Vagina (tissue), 2 donors: ENCODE data around the gene FGF14. TPM values are rescaled to one million over a fixed set of nuclear protein-coding genes. Genes with fewer than 3 reads are reported as not detected.

Source experiments
- DNase-seq, 2 donors: peaks; one replicate each; pipeline ENCODE4 v3.0.0-alpha.2; 2017; ENCODE audit errors: extremely low spot score in 2 of 2
- H3K27ac ChIP-seq: fragments of 200-600 bp; sonication (generic); one replicate; pipeline ENCODE4 v1.5.1; 2019
- H3K27me3 ChIP-seq: fragments of 200-600 bp; sonication (generic); one replicate; pipeline ENCODE4 v1.5.1; 2019
- H3K36me3 ChIP-seq, 2 donors: fragments of 200-600 bp; sonication (generic); one replicate each; pipeline ENCODE4 v1.5.1; 2017 to 2019
- H3K4me1 ChIP-seq: fragments of 200-600 bp; sonication (generic); one replicate; pipeline ENCODE4 v1.5.1; 2019
- H3K4me3 ChIP-seq, 2 donors: fragments of 200-600 bp; sonication (generic); 1 replicate in 1 of 2; 2 replicates in 1 of 2; pipeline ENCODE4 v1.5.1; 2016 to 2019
- H3K9me3 ChIP-seq: fragments of 200-600 bp; sonication (generic); one replicate; pipeline ENCODE4 v1.5.1; 2019
- POLR2A ChIP-seq, 2 donors: fragments of 450-650 bp; IDR thresholded peaks; one replicate each; pipeline ENCODE4 v1.6.1; 2017; ENCODE audit warnings: antibody characterized with exemption in 2 of 2, mild to moderate bottlenecking in 2 of 2, moderate library complexity in 2 of 2
- POLR2AphosphoS5 ChIP-seq, 2 donors: sonication (generic); formaldehyde crosslinking; IDR thresholded peaks; one replicate each; pipeline ENCODE4 v1.9.0; 2017; ENCODE audit warnings: antibody characterized with exemption in 2 of 2, mild to moderate bottlenecking in 2 of 2, low read depth in 1 of 2; ENCODE audit not compliant: insufficient read depth in 1 of 2
- intact Hi-C: fragments of 100-400 bp; cut with DNase I; formaldehyde crosslinking; loops from one replicate; pipeline ENCODE4 v1.15.1; 2023
- total RNA-seq: library from RNA; depleted of rRNA; stranded (reverse); fragments of >200 nt; gene quantifications from one replicate; pipeline ENCODE4 v1.2.3, GENCODE V29; 2016
- TF ChIP-seq, protein P1 (sequence below), 3 experiments: fragments of 450-650 bp in 2 of 3; fragments of 200-600 bp in 1 of 3; sonication (generic) in 1 of 3; IDR thresholded peaks; one replicate each; pipeline ENCODE4 v1.5.1; 2017 to 2019; ENCODE audit warnings: antibody characterized with exemption in 3 of 3, mild to moderate bottlenecking in 2 of 3, moderate library complexity in 2 of 3

Gene FGF14
- total RNA-seq, 1 donor from 2014 or later, result 3.4 TPM

DNA sequence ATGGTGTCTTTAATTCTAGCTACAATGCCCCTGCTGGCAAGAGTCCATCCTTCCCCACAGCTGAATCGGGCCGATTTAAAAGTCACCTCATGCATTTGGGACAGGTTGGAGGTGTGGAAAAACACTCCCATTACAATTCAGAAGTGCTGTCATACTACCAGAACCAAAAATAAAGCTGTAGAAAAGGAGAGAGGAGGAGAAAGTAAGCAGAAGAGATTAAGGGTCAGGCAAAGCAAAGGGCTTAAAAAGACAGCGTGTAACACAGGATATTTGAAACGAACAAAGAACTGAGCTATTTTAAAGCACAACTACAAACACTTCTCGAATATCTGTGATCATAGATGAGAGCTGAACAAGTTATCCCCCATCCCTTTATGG lies 90.4 kb downstream of the FGF14 start:
- Histone ChIP-seq H3K9me3 (no peaks in the 10 kb centered on the region), H3K36me3 (no peaks in the 10 kb centered on the region), H3K4me1 (no peaks in the 10 kb centered on the region), H3K4me3 (no peak overlapping the region), H3K27me3 (no peaks in the 10 kb centered on the region), H3K27ac (no peak overlapping the region)
- intact Hi-C loops, result no loop called here
- no peak for DNase-seq
- TF ChIP-seq POLR2A (IDR thresholded peaks at IDR 0.05), result no peak
- no peak for TF ChIP-seq POLR2AphosphoS5 (IDR thresholded peaks at IDR 0.05; ENCODE audit: insufficient read depth in 1 of 2, low read depth in 1 of 2)

DNA sequence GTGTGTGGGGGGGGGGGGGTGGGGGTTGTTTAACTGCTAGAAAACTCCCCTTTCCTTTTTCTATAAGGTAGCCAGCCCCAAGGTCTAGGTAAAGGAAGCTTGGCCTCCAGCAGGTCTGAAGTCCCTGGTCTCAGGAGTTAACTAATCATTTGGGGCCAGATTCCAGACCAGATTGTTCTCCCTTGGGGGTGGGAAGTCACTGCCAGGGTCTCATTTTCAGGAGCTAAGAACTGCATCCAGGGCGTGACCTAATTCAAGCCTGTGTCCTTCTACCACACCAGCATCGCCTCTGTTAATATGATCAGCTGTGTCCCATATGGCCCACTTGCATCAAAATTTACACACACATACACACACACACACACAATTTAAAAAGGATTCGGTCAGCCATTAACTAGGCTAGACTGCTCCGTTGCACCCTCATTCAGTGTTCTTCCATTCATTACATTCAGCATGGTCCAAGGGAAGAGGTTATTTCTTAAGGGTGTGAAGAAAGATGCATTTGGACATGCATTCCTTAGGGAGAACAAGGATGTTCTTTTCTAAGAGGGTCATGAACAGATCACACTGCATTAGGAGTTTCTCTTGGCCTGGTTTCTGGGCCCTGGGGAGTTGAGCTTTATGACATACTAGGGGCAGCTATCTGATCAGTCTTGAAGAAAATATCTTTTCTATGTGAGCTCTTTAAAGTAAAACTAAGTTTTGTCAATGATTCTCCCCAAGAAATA lies 91.0 kb downstream of the FGF14 start:
- H3K27ac ChIP-seq, result no peak overlapping the region
- TF ChIP-seq, protein P1, sequence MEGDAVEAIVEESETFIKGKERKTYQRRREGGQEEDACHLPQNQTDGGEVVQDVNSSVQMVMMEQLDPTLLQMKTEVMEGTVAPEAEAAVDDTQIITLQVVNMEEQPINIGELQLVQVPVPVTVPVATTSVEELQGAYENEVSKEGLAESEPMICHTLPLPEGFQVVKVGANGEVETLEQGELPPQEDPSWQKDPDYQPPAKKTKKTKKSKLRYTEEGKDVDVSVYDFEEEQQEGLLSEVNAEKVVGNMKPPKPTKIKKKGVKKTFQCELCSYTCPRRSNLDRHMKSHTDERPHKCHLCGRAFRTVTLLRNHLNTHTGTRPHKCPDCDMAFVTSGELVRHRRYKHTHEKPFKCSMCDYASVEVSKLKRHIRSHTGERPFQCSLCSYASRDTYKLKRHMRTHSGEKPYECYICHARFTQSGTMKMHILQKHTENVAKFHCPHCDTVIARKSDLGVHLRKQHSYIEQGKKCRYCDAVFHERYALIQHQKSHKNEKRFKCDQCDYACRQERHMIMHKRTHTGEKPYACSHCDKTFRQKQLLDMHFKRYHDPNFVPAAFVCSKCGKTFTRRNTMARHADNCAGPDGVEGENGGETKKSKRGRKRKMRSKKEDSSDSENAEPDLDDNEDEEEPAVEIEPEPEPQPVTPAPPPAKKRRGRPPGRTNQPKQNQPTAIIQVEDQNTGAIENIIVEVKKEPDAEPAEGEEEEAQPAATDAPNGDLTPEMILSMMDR (IDR thresholded peaks at IDR 0.05), result no peak
- TF ChIP-seq POLR2AphosphoS5 (IDR thresholded peaks at IDR 0.05; ENCODE audit: insufficient read depth in 1 of 2, low read depth in 1 of 2) (no peak), POLR2A (IDR thresholded peaks at IDR 0.05) (no peak)
- no peaks in the 10 kb centered on the region for H3K9me3 ChIP-seq
- no peaks in the 10 kb centered on the region for H3K27me3 ChIP-seq
- intact Hi-C loops, result no loop called here
- no peak for DNase-seq
- no peaks in the 10 kb centered on the region for H3K4me1 ChIP-seq
- no peak overlapping the region for H3K4me3 ChIP-seq
- no peaks in the 10 kb centered on the region for H3K36me3 ChIP-seq

DNA sequence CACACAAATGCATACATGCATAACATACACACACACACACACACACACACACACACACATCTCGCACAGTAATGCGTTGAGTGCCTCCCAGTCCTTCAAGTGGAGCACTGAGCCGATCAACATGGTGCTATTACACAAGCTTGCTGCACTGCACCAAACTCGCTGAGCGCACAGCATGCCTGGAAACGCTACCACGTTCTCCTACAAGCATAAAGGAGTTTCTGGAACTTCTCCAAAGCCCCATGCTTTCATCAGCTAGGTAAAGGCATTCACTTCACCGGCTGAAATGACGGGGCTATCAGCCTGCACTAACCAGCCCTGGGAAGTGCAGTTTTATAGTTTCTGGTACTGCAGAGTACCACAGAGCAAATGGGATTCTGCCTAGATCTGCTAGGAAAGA lies 92.7 kb downstream of the FGF14 start:
- TF ChIP-seq, protein P1 (IDR thresholded peaks at IDR 0.05), result no peak
- no peak for TF ChIP-seq POLR2A (IDR thresholded peaks at IDR 0.05)
- no peak for TF ChIP-seq POLR2AphosphoS5 (IDR thresholded peaks at IDR 0.05; ENCODE audit: insufficient read depth in 1 of 2, low read depth in 1 of 2)
- Histone ChIP-seq H3K4me3 (no peak overlapping the region), H3K36me3 (no peaks in the 10 kb centered on the region), H3K27me3 (no peaks in the 10 kb centered on the region), H3K27ac (no peak overlapping the region), H3K9me3 (no peaks in the 10 kb centered on the region), H3K4me1 (no peaks in the 10 kb centered on the region)
- DNase-seq, result no peak
- intact Hi-C loops, result no loop called here

DNA sequence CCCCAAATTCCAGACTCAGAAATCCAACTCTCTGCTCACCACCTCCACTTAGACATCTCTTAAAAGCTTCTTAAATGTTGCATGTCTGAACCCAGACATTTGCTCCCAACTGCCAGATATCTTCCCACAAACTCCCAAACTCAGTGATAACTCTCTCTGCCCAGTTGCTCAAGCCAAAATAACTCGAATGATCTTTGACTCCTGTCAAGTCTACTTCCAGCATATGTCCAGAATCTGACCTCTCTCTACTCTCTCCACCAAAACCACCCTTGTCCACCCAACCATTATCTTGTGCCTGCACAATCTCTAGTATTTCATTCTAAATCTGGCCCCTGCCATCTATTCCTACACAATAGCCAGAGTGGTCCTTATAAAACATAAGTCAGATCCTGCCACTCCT lies 99.3 kb downstream of the FGF14 start:
- no peaks in the 10 kb centered on the region for H3K36me3 ChIP-seq
- H3K4me1 ChIP-seq, result no peaks in the 10 kb centered on the region
- intact Hi-C loops, result no loop called here
- no peaks in the 10 kb centered on the region for H3K27me3 ChIP-seq
- H3K4me3 ChIP-seq, result no peak overlapping the region
- H3K9me3 ChIP-seq, result no peaks in the 10 kb centered on the region
- TF ChIP-seq, protein P1 (IDR thresholded peaks at IDR 0.05), result no peak
- TF ChIP-seq POLR2AphosphoS5 (IDR thresholded peaks at IDR 0.05; ENCODE audit: insufficient read depth in 1 of 2, low read depth in 1 of 2) (no peak), POLR2A (IDR thresholded peaks at IDR 0.05) (no peak)
- H3K27ac ChIP-seq, result no peak overlapping the region
- no peak for DNase-seq

DNA sequence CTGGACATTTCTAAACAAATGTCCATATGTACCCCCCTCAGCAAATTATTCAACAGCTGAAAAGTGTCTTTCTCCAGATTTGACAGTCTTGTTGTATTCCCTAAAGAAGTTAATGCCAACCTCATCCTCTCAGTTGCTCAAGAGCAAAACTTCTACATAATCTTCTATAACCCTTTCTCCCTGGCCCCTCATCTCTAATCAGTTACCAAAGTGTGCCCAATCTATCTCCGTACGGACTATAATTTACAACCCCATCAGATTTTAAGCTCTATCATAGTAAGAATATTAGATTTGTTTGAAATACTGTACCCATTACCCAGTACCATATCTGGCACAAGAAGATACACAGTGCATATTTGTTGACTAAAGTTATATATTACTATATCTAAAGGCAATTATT lies 101.5 kb downstream of the FGF14 start:
- intact Hi-C loops, result no loop called here
- H3K9me3 ChIP-seq, result no peaks in the 10 kb centered on the region
- H3K4me1 ChIP-seq, result no peaks in the 10 kb centered on the region
- H3K27me3 ChIP-seq, result no peaks in the 10 kb centered on the region
- TF ChIP-seq, protein P1 (IDR thresholded peaks at IDR 0.05), result no peak
- TF ChIP-seq POLR2AphosphoS5 (IDR thresholded peaks at IDR 0.05; ENCODE audit: insufficient read depth in 1 of 2, low read depth in 1 of 2) (no peak), POLR2A (IDR thresholded peaks at IDR 0.05) (no peak)
- no peaks in the 10 kb centered on the region for H3K36me3 ChIP-seq
- no peak for DNase-seq
- no peak overlapping the region for H3K4me3 ChIP-seq
- H3K27ac ChIP-seq, result no peak overlapping the region
